COLO668 (cell line): ENCODE data around the gene TMC7.
"Not testable (repeated sequence)": the region's sequence is repeated elsewhere in the genome, so short reads cannot be mapped to it uniquely, and the experiment has no call there.

Experiments used
- DNase-seq: peaks from one replicate; lab custom pipeline; 2025; ENCODE audit not compliant: unreplicated experiment; lab: John Stamatoyannopoulos, UW

The TMC7 gene

GRCh38 chr16:18975109-18975508 lies 8.6 kb upstream of the TMC7 start:
- no peak for DNase-seq

GRCh38 chr16:18979936-18980335 lies 3.8 kb upstream of the TMC7 start:
- DNase-seq, result peak; percentile 38

- DNase-seq, result no peak
Observed at GRCh38 chr16:18984435-18985005, 786 bp downstream of the TMC7 start.

- not testable (repeated sequence) for DNase-seq
Observed at GRCh38 chr16:18985256-18985655, 1.5 kb downstream of the TMC7 start.

GRCh38 chr16:18991731-18992130 lies 8.0 kb downstream of the TMC7 start:
- DNase-seq, result not testable (repeated sequence)

- DNase-seq, result not testable (repeated sequence)
Observed at GRCh38 chr16:18993531-18993930, 9.8 kb downstream of the TMC7 start.

- not testable (repeated sequence) for DNase-seq
Observed at GRCh38 chr16:18994181-18994580, 10.4 kb downstream of the TMC7 start.

GRCh38 chr16:18995406-18995805 lies 11.7 kb downstream of the TMC7 start:
- DNase-seq, result not testable (repeated sequence)

GRCh38 chr16:18996536-18996935 lies 12.8 kb downstream of the TMC7 start:
- DNase-seq, result not testable (repeated sequence)

GRCh38 chr16:18997001-18997400 lies 13.3 kb downstream of the TMC7 start:
- DNase-seq, result not testable (repeated sequence)

GRCh38 chr16:18999045-18999393 lies 15.3 kb downstream of the TMC7 start:
- DNase-seq, result no peak

- DNase-seq, result no peak
Observed at GRCh38 chr16:19001788-19002187, 18.1 kb downstream of the TMC7 start.

- no peak for DNase-seq
Observed at GRCh38 chr16:19003935-19004334, 20.2 kb downstream of the TMC7 start.

- peak; percentile 5 for DNase-seq
Observed at GRCh38 chr16:19005561-19006445, 22.1 kb downstream of the TMC7 start.

- DNase-seq, result no peak
Observed at GRCh38 chr16:19006446-19007315, 22.9 kb downstream of the TMC7 start.

GRCh38 chr16:19008245-19009169 lies 24.8 kb downstream of the TMC7 start:
- DNase-seq, result no peak

- DNase-seq, result no peak
Observed at GRCh38 chr16:19011169-19011731, 27.5 kb downstream of the TMC7 start.

- no peak for DNase-seq
Observed at GRCh38 chr16:19014461-19014860, 30.7 kb downstream of the TMC7 start.

GRCh38 chr16:19017179-19017578 lies 33.4 kb downstream of the TMC7 start:
- no peak for DNase-seq

- DNase-seq, result no peak
Observed at GRCh38 chr16:19020689-19021088, 37.0 kb downstream of the TMC7 start.
